GM21825 (cell line): ENCODE results near the gene LLGL1.

Experiments
- ATAC-seq: cut with Tn5 transposase; IDR thresholded peaks from one replicate; pipeline ENCODE4 v1.9.1; 2021; ENCODE audit warnings: mild to moderate bottlenecking, moderate library complexity; ENCODE audit not compliant: unreplicated experiment

Gene LLGL1

DNA sequence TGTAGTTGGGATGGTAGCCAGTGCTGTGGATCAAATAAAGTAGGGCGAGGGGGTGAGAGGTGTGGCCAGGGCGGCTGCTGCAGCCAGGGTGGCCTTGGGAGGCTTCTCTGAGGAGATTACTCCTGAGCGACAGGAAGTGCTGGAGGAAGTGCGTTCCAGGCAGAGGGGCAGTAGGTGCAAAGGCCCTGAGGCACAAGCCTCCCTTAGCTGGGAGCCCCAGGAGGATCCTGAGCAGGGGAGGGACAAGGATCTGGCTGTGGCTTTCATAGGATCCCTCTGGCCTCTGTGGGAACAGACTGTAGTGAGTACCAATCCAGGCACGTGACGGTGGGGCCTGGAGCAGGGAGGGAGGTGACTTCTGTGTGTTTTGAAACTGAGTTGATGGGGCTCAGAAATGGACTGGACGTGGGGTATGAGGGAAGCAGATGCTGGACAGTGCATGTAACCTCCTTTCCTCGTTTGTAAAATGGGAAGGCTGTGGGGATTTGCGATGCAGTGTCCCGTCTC, 2.8 kb downstream of the LLGL1 start:
- no peak for ATAC-seq

DNA sequence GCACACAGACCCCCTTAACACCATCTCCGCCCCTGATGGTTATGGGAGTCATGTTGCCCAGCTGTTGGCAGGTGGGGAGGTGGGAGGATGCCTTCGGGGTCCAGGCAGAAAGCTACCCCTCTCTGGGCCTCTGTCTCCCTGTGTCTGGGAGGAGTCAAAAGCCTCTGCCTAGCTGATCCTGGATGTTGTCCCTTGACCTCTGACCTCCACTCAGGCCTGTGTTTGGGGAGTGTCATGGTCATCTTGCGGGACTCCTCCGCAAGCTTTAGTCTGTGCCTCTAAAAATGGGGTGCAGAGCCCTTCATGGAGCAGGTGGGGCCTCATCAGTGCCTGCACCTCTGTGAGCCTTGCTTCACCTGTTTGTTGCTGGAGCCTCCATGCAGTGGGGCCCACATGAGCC, 3.8 kb downstream of the LLGL1 start:
- no peak for ATAC-seq

DNA sequence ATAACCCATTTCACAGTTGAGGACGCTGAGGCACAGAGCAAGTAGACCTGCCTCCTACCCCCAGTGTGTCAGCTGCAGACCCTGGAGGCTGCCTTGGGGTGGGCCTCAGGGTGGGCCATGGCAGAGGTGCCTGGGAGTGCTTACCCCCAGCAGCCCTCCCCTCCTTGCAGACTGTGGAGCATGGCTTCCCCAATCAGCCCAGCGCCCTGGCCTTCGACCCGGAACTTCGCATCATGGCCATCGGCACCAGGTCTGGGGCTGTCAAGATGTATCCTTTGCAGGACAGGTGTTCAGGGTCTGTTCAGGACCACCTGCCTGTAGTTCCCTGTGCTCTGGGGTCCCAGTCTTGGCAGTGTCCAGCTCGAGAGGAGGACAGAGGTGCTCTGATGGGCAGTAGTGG, 4.3 kb downstream of the LLGL1 start:
- no peak for ATAC-seq

DNA sequence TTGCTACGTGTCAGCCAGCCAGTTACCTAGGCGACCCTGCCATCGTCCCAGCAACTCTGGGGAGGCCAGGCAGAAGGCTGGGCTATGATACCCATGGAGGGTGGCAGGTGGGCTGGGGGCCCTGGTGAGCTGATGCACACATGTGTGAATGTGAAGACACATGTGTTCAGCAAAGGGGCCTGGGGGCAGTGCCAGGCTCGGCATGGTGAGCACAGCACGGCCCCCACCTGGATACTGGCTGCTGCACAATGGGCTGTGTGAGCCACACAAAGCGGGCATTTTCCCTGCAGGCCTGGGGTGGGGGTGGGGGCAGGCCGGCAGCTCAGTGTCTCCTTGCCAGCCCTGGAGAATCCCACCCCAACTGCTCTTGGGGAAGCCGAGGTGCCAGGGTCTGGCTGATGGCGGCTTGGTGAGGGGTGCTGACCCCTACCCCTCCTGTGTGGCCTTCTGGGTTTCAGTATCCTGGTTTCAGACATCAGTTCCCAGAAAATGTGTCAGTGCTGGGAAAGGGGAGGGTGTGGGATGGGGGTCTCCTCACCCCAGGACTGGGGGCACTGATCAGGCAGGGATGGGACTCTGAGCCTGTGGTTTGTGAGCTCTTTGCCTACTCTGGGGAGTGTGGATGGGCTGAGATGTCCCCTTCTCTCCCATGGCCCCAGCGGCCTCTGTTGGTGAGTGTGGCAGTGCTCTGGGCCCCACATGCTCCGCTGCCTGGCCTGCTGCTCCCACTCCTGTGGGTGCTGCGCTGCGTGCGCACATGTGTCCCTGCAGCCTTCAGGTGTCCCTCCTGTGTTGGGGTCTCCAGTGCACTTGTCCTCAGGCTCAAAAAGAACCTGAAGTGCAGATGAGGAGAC, 5.1 kb downstream of the LLGL1 start:
- ATAC-seq: no peak

DNA sequence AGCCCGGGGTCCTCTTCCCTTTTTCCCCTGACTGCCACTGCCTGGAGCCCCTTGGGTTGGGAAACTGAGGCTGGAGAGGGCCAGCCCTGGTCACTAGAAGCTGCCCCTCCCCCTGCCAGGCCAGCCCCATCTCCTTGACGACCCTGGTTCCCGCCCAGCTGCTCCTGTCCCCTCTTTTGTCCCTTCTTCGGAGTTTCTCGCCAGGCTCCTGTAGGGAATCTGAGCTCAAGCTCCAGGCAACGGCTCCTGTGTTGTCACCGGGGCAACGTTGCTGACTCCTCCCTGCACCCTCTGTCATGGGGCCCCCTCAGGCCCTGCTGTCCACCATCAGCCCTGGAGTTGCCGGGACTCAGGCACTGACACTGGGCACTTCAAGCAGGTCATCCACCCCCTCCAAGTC, 5.7 kb downstream of the LLGL1 start:
- no peak for ATAC-seq

DNA sequence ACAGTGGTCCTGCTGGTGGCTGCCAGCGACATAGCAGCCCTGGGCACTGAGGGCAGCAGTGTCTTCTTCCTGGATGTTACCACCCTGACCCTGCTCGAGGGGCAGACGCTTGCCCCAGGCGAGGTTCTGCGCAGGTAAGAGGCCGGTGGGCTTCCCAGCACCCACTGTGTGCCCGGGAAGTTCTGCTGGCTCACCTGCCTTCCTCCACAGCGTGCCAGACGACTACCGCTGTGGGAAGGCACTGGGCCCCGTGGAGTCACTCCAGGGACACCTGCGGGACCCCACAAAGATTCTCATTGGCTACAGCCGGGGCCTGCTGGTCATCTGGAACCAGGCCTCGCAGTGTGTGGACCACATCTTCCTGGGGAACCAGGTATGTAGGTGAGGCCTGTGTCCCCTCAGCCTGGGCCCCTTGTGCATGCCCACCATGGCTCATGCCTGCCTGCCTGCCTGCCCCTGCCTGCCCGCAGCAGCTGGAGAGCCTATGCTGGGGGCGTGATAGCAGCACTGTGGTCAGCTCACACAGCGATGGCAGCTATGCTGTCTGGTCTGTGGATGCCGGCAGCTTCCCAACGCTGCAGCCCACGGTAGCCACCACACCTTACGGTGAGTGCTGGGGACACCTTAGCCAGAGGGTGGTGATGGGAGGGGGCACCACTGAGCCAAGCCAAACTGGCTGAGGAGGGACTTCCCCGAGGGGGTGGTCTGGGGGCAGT, 8.5 kb downstream of the LLGL1 start:
- ATAC-seq: no peak

DNA sequence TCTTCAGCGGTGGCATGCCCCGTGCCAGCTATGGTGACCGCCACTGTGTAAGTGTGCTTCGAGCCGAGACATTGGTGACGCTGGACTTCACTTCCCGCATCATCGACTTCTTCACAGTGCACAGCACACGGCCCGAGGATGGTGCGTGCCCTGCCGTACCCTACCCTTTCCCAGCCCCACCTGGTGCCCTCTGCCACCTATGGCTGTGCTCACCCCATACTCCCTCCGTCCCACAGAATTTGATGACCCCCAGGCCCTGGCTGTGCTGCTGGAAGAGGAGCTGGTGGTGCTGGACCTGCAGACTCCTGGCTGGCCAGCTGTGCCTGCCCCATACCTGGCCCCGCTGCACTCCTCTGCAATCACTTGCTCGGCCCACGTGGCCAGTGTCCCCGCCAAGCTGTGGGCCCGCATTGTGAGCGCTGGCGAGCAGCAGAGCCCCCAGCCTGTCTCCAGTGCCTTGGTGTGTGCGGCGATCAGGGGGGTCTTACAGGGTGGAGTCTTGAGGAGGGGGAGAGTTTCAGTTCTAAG, 9.5 kb downstream of the LLGL1 start:
- no peak for ATAC-seq

DNA sequence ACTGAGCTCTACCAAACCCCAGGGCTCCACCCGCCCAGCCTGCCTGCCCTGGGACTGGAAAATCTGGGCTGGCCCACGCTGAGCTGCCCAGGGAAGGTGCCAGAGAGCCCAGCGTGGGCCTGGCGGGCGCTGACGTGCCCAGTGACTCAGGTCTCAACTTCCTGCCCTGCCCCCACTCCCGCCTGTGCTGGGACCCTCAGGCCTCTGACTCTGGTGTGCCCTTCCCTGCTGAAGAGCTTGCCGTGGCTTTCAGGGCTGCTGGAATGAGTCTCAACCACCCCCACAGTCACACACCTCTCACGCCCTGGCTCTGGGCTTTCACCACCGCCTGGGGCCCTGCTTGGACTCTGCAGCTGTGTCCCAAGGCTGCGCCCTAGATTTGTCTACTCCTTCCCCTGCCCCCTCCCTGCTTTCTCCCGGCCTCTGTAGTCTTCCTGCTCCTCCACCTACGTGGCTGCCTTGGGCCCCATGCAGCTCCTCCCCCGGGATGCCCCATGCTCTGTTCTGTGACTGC, 10.4 kb downstream of the LLGL1 start:
- no peak for ATAC-seq

DNA sequence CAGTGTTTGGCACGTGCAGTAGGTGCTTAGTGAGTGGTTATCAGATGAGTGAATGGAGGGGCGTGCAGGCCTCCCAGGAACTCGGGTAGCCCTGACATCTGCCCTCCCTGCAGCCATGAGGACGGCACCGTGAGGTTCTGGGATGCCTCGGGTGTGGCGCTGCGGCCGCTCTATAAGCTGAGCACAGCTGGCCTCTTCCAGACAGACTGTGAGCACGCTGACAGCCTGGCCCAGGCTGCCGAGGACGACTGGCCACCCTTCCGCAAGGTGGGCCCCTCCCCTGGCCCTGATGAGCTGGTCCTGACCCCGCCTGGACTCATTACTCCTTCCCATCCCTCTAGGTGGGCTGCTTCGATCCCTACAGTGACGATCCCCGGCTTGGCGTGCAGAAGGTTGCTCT, 11.1 kb downstream of the LLGL1 start:
- no peak for ATAC-seq

DNA sequence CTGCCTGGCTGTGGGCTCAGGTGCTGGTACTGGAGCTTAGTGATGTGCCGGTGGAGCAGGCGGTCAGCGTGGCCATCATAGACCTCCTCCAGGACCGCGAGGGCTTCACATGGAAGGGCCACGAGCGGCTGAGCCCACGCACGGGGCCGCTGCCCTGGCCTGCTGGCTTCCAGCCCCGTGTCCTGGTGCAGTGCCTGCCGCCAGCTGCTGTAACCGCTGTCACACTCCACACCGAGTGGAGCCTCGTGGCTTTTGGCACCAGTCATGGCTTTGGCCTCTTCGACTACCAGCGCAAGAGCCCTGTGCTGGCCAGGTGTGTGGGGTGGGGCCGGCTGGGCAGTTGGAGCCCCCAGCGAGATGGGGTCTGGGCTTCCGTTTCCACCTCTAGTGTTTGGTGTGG, 12.0 kb downstream of the LLGL1 start:
- ATAC-seq: no peak

DNA sequence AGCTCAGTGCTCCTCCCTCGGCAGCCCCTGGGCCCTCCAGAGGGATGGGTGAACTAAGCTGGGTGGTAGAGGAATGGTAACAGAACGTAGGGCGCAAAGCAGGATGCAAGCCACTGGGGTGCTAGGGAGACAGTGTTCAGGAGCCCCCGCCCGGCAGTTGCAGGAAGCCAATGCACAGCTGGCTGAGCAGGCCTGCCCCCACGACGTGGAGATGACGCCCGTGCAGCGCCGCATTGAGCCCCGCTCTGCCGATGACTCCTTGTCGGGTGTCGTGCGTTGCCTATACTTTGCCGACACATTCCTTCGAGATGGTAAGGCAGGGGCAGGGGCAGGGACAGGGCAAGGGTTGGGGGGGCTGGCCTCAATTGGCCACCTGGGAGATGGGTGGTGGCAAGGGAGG, 12.9 kb downstream of the LLGL1 start:
- ATAC-seq: no peak

DNA sequence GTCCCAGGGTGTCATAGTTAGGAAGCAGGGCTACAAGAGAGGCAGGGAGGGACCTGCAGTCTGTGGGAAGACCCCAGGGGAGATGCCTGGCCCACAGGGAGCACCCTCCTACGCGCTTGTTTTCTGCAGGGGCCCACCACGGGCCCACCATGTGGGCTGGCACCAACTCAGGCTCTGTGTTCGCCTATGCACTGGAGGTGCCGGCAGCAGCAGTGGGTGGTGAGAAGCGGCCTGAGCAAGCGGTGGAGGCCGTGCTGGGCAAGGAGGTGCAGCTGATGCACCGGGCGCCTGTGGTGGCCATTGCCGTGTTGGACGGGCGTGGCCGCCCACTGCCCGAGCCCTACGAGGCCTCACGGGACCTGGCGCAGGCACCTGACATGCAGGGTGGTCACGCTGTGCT, 15.0 kb downstream of the LLGL1 start:
- no peak for ATAC-seq

DNA sequence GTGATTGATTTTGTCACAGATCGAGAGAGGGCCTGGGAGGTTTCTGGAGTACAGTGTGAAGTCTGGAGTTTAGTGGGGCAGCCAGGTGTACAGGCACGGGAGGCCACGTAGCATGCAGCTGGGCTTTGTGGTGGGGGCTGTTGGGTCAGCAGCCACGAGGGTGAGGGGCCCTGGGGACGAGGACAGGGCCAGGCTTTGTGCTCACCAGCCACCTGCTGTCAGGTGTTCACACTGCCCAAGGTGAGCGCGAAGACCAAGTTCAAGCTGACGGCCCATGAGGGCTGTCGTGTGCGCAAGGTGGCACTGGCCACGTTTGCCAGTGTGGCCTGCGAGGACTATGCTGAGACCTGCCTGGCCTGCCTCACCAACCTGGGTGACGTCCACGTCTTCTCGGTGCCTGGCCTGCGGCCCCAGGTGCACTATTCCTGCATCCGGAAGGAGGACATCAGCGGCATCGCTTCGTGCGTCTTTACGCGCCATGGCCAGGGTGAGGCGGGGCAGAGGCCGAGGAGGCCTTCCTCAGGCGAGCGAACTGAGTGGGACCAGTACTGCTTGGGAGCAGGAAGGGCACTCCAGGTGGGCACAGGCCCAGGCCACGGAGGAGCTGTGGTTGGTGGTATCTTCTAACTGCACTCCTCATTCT, 15.9 kb downstream of the LLGL1 start:
- ATAC-seq: no peak

DNA sequence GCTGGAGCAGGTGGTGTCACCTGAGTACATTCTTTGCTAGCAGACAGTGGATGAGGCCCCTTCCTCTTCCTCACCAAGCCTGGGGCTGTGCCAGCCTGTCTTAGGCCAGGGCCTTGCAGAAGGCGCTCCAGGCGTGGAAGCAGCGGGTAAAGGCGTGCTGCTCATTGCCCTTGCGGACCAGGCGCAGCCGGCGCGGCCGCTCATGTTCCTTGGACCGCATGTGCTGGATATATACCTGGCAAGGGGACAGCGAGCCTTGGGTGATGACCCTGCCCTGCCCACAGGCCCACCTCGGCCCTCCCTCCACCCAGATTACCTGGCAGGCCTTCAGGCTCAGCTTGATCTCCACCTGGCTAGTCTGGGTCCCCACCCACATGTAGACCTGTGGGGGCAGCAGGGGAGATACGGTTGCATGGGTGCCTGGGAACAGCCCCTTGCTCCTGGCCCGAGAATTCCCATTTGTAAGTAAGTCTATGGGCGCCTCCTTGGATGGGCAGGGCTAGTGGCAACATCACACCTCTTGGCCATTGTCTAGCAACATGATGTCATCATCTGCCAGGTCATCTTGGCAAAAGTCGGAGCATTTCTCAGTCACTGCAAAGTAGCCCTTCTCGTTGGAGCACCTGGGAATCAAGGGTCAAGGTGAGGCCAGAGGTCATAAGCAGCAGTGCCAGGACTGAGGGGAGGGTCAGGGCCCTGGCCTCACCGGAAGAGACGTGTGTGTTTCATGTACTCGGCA, 19.8 kb downstream of the LLGL1 start:
- ATAC-seq: no peak

DNA sequence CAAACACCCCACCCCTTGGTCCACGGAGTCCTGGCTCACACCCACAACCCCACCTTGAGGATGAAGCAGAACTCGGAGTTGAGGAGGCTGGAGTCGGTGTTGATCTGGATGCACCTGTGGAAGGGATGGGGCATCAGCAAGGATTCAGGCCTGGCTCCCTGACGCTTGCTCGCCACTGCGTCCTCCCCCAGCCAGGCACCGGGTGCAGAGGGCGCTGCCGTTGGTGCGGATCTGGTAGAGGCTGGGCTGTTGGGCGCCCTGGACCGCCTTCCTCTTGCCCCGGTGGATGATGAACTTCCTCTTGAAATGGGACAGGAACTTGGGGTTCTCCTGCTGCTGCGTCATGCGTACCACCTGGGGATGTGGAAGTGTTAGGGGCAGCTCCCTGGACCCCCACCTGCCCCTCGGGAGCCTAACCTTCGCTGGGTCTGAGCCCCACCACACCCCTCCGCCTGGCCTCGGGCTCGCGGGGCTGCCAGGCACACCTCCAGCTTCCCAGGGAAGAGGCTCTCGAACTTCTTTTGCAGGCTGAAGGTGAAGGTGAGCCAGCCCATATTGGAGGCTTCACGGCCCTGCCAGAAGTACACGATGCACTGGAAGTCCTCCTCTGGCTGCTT, 20.8 kb downstream of the LLGL1 start:
- ATAC-seq: no peak

DNA sequence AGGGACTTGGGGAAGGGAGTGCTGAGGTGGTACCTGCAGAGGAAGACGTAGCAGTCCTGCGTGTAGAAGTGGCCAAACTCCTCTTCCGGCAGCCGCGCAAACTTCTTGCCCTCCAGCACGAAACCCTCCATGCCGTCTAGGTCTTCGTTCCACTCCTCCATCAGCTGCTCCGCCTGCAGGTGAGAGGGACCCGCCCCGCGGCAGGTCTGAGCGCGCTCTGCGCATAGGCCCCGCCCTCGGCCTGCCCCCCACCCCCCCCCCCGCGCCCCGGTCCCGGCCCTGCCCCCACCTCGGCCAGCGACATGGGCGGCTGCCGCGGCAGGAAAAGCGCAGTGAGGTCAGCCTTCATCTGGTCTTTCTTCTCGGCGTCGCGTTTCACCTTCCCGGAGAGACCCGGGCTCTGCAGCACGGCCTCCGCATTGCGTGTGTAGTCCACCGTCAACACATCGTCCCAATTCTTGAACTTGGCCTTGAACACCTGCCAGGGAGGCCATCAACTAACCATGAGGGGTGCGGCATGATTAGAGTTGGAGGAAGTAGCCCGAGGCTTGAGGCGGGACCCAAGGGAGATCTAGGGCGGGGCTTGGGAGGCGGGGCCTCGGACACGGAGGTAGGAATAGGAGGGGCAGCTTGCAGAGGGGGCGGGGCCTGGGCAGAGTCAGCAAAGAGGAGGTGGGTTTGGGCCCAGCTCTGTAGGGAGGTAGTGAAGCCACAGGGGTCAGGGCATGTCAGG, 21.6 kb downstream of the LLGL1 start:
- no peak for ATAC-seq

DNA sequence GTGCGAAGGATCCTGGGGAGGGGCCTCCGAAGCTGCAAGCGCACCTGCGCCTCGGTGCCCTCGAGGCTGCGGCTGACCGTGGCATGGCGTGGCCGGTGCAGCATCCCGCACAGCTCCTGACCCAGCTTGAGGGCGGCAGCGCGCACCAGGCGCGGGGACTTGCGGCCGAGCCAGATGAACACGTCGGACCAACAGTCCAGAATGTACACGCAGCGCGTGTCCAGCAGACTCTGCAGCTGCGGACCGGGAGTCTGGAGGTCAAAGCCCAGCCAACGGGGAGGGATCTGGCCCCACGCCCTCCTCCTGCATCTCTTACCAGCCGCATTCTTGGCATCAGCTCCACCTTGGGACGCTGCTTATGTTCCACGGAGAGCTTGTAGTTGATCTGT, 22.2 kb downstream of the LLGL1 start:
- no peak for ATAC-seq

DNA sequence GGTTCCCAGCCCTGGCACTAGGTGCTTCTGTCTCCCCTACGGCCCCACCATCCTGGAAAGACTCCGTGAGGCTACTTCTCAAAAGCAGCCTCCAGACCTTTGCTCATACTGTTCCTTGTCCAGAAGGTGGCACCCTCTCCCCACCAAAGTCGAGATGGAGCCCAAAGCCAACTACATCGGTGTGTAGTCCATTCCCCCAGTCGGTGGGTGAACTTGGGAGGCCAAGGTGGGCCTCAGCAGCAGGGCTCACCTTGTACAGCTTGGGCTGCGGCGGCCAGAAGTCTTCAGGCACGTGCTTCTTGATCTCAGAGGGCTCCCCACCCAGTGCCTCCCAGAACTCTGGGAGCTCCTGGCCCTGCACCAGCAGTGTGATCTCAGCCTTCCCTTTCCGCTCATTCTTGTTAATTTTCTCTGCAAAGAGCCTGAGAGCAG, 22.9 kb downstream of the LLGL1 start:
- ATAC-seq: no peak

DNA sequence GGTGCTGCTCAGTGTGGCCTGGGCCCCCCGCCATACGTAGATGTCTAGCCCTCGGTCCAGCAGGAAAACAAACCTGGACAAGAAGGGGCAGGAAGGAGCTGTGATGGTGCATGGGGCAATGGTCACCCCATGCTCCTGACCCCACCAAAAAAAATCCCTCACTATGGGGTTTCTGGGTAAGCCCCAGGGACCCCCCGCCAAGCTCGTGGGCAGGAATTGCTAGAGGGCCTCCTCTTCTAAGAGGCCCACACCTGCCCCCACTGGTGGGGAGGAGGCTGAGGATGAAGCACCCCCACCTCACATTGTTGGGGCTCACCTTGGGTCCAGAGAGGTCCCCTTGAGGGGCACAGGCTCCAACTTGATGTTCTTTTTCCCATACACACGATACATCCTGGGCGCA, 23.4 kb downstream of the LLGL1 start:
- ATAC-seq: no peak

DNA sequence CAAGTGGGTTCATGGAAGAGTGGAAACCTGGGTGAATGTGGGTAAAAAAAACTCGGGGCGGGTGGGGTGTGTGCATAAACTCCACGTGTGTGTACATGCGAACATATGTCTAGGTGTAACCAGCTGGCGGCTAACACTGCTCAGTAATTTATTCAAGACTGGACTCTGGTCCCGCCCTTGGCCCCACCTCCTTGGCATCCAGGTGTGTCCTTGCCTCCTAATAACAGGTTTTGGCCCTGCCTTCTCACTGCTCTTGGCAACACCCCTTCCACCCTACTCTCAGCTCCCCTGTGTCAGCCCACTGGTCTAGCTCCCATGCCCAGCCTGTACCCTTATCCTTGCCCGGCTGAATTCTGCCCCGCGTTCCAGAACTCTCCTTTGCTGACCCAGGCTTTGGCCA, 24.8 kb downstream of the LLGL1 start:
- no peak for ATAC-seq
